Tibial artery (tissue), 4 donors: ENCODE data around the gene ROR1.
A peak's percentile ranks its signal among the peaks of the same experiment; 100 is the strongest.
"Not testable (repeated sequence)": the region's sequence is repeated elsewhere in the genome, so short reads cannot be mapped to it uniquely, and the experiment has no call there.

Source experiments
- DNase-seq, 2 donors: peaks; one replicate each; pipeline ENCODE4 v3.0.0-alpha.2; 2019
- H3K27ac ChIP-seq, 2 donors: fragments of 200-600 bp; sonication (generic) in 1 of 2; 1 replicate in 1 of 2; 2 replicates in 1 of 2; pipeline ENCODE4 v1.5.1; 2018 to 2019; ENCODE audit warnings: mild to moderate bottlenecking in 1 of 2
- H3K27me3 ChIP-seq, 2 donors: fragments of 200-600 bp; sonication (generic) in 1 of 2; one replicate each; pipeline versions ENCODE4 v1.5.1 to v1.6.0; 2016 to 2019
- H3K36me3 ChIP-seq, 3 donors: fragments of 200-600 bp; sonication (generic) in 2 of 3; one replicate each; pipeline ENCODE4 v1.5.1; 2016 to 2019; ENCODE audit warnings: mild to moderate bottlenecking in 2 of 3
- H3K4me1 ChIP-seq, 4 donors: fragments of 200-600 bp; sonication (generic) in 2 of 4; 1 replicate in 3 of 4; 2 replicates in 1 of 4; pipeline ENCODE4 v1.5.1; 2016 to 2019
- H3K4me3 ChIP-seq, 2 donors: fragments of 200-600 bp; sonication (generic) in 1 of 2; 1 replicate in 1 of 2; 2 replicates in 1 of 2; pipeline ENCODE4 v1.5.1; 2018 to 2019; ENCODE audit warnings: mild to moderate bottlenecking in 2 of 2
- H3K9me3 ChIP-seq, 3 donors: fragments of 200-600 bp; sonication (generic) in 1 of 3; one replicate each; pipeline ENCODE4 v1.5.1; 2016 to 2019
- CTCF ChIP-seq, 2 experiments: fragments of 200-600 bp in 1 of 2; fragments of 450-650 bp in 1 of 2; IDR thresholded peaks; one replicate each; pipeline ENCODE4 v1.5.1; 2017 to 2019; ENCODE audit warnings: antibody characterized with exemption in 2 of 2, mild to moderate bottlenecking in 1 of 2, moderate library complexity in 1 of 2
- intact Hi-C: fragments of 100-400 bp; cut with DNase I; formaldehyde crosslinking; loops from one replicate; pipeline ENCODE4 v1.15.0; 2023; ENCODE audit warnings: low total_unique reads

Gene ROR1

GRCh38 chr1:63779338-63780211, 5.8 kb downstream of the ROR1 start:
- no peaks in the 10 kb centered on the region for H3K9me3 ChIP-seq
- H3K36me3 ChIP-seq: no peaks in the 10 kb centered on the region
- peak overlapping the region; percentile 54 to 62 for H3K27ac ChIP-seq
- intact Hi-C loops: loop anchor here (5.0 to 10.0 kb wide), 2 partner anchors 135 to 358 kb away; no protein-coding TSS in a partner anchor
- DNase-seq: no peak
- no peak overlapping the region for H3K4me3 ChIP-seq
- no peak for TF ChIP-seq CTCF (IDR thresholded peaks at IDR 0.05)
- H3K27me3 ChIP-seq: no peaks in the 10 kb centered on the region
- H3K4me1 ChIP-seq: peaks cover 0 to 82% (median 43%) of the 10 kb centered on the region in 4 donors

- peaks cover 0 to 88% (median 49%) of the 10 kb centered on the region in 4 donors for H3K4me1 ChIP-seq
- no peaks in the 10 kb centered on the region for H3K27me3 ChIP-seq
- intact Hi-C loops: no loop called here
- no peaks in the 10 kb centered on the region for H3K36me3 ChIP-seq
- no peak for DNase-seq
- peak overlapping the region; percentile 54 to 62 for H3K27ac ChIP-seq
- no peak overlapping the region for H3K4me3 ChIP-seq
- no peak for TF ChIP-seq CTCF (IDR thresholded peaks at IDR 0.05)
- H3K9me3 ChIP-seq: no peaks in the 10 kb centered on the region
Measured at GRCh38 chr1:63780565-63780964, 6.7 kb downstream of the ROR1 start.

DNA sequence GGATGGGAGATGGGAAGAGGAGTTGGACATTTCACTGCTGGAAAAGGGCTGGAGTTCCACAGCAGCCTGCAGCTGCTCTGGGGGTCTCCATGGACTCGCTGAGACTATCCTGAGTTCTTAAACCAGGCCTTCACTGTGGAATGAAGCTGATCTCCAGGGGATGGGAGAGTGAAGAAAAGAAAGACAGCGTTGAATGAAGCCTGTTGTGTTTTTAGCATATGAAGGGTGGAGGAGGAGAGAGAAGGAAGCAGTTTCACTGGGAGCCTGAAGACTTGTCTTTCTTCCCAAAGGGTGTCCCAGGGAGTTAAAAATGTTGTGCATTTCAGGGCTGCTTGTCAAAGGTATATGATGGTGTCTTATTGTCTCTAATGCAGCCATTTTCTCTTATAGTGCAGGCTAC, 9.2 kb downstream of the ROR1 start:
- H3K27ac ChIP-seq: no peak overlapping the region
- no peak for DNase-seq

DNA sequence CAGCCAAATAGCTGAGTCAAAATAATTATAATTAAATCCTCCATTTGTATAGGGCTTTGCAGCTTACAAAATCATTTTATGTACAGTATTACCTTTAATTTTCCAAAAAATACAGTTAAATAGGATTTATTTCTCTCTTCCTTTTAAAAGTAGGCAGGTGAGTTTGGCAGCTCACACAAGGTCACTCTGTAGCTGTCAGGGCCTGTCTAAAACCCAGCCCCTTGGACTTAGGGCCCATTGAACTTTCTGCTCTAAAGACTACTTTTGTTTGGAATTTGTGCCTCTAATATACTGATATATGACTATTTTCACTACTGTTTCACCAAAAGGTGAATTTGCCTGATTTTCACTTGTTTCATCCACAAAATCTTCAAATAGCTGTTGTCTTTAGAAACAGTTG, 10.3 kb downstream of the ROR1 start:
- TF ChIP-seq CTCF (IDR thresholded peaks at IDR 0.05): no peak
- H3K27me3 ChIP-seq: no peaks in the 10 kb centered on the region
- H3K4me1 ChIP-seq: peaks cover 0 to 65% (median 32%) of the 10 kb centered on the region in 4 donors
- intact Hi-C loops: no loop called here
- H3K27ac ChIP-seq: no peak overlapping the region
- DNase-seq: no peak
- no peak overlapping the region for H3K4me3 ChIP-seq
- no peaks in the 10 kb centered on the region for H3K36me3 ChIP-seq
- H3K9me3 ChIP-seq: no peaks in the 10 kb centered on the region

More for the DNA sequence above, 9.2 kb downstream of the ROR1 start:
- Histone ChIP-seq H3K4me3 (no peak overlapping the region), H3K27me3 (no peaks in the 10 kb centered on the region), H3K36me3 (no peaks in the 10 kb centered on the region), H3K4me1 (peaks cover 0 to 70% (median 41%) of the 10 kb centered on the region in 4 donors), H3K9me3 (no peaks in the 10 kb centered on the region)
- intact Hi-C loops: no loop called here
- no peak for TF ChIP-seq CTCF (IDR thresholded peaks at IDR 0.05)

DNA sequence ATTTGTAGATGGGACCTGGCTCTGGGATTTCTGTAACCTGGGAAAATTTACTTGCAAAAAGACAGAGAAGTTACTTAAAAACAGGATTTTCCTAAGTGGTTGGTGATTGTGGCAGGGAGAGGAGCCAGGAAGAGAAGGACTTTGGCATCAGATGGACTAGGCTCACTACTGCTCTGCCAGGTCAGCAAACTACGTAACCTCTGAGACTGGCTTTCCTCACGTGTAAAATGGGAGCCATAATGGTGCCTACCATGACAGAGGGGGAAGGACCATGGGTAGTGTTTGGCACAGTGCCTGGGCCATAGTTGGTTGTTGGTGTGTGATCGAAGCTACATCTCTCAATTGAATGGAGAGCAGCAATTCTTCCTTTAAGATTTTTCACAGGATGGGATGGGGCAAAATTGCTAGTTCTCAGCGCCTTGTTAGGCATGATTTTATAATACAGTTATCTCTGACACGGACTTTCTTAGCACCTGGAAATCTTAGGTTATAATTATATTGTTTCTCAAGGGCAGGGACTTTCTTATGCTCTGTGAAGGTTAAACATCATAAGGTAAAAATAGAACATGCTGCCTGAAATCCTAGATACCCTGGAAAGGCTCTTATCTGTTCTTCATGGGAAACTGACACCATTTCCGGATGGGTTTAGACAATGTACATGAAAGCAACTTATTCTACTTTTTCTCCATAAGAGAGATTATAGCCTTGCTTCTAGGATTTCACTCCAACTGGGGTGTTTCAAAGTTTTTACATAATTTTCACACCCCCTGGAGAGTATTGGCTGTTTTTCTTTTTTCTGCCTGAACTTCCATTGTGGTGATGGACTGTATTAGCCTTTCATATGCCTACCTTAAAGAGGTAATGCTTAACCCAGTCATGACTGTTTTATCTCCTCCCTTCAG, 10.9 kb downstream of the ROR1 start:
- intact Hi-C loops: no loop called here
- no peak for DNase-seq

GRCh38 chr1:63787270-63787669, 13.5 kb downstream of the ROR1 start:
- H3K4me3 ChIP-seq, H3K36me3 ChIP-seq, H3K9me3 ChIP-seq, DNase-seq, H3K27me3 ChIP-seq, H3K27ac ChIP-seq, intact Hi-C loops: not testable (repeated sequence)
- peaks cover 0 to 48% (median 15%) of the 10 kb centered on the region in 4 donors for H3K4me1 ChIP-seq

More for the DNA sequence above, 10.9 kb downstream of the ROR1 start:
- Histone ChIP-seq H3K27ac (no peak overlapping the region), H3K4me1 (peaks cover 0 to 62% (median 26%) of the 10 kb centered on the region in 4 donors), H3K27me3 (no peaks in the 10 kb centered on the region), H3K4me3 (no peak overlapping the region), H3K36me3 (no peaks in the 10 kb centered on the region), H3K9me3 (no peaks in the 10 kb centered on the region)
- no peak for TF ChIP-seq CTCF (IDR thresholded peaks at IDR 0.05)
